HG03108 (cell line): Measurements from ENCODE around the gene APBA2.

Experiments used
- ATAC-seq: cut with Tn5 transposase; IDR thresholded peaks from one replicate; pipeline ENCODE4 v1.9.1; 2021; ENCODE audit warnings: moderate library complexity; ENCODE audit not compliant: unreplicated experiment

APBA2 gene

DNA sequence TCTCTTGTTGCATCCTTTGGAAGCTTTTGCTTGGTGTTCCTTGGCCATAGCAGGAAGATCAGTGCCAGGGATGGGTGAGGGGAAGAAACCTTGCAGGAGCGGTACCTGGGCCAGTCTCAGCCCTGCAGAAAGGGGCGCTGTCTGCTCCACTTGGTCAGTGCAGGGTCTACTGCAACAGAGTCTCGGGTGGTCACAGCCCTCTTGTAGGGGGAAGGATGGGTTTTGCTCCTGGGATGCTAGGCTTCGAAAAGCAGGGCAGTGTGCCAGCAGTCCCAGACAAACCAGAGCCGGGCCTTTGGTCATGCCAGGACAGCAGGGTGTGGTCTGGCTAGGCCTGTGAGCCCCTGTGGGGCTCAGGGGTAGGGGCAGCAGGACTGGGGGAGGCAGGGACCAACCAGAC, 186.7 kb downstream of the APBA2 start:
- no peak for ATAC-seq

DNA sequence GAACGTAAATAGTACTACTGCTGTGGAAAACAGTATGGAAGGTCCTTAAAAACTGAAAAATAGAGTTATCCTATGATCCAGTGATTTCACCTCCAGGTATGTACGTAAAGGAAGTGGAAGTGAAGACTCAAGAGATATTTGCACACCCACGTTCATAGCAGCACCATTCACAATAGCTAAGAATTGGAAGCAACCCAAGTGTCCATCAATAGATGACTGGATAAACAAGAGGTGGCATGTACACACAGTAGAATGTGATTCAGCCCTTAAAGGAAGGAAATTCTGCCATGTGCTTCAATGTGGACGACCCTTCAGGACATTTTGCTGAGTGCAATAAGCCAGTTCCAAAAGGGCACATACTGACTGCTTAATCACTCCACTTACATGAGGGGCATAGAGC, 188.3 kb downstream of the APBA2 start:
- ATAC-seq, result no peak

DNA sequence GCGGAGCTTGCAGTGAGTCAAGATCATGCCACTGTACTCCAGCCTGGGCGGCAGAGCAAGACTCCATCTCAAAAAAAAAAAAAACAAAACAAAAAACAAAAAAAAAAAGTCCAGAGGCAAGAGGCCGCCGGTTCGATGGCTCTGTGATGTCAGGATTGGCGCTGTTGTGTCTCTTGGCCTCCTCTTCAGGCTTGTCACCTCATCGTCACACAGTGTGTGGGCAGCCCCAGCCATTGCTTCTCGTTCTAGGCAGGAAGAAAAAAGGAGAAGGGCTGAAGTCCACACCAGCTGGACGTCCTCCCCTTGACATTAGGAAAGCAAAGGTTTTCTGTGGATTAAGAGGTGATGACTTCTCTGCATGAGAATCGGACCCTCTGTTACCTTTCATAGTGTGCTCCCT, 192.8 kb downstream of the APBA2 start:
- ATAC-seq, result no peak

GRCh38 chr15:29079479-29079878, 193.7 kb downstream of the APBA2 start:
- ATAC-seq, result no peak

- no peak for ATAC-seq
Observed at GRCh38 chr15:29081781-29082180, 196.0 kb downstream of the APBA2 start.

DNA sequence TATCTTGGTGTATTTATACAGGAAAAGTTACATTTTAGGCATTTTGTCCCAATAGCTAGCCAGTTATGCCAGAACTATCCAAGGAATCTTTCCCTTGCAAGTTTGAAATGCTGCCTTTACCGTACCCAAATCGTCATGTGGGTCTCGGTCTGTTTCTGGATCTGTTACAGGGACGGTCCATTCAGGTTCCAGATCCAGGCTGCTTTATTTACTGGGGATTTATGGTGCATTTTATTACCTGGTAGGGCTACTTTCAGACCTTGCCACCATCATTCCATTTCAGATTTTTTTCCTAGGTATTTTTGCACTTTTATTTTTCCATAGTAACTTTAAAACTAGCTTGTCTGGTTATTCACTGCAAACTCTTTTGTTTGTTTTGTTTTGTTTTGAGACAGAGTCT, 197.4 kb downstream of the APBA2 start:
- ATAC-seq, result no peak

GRCh38 chr15:29083858-29084257, 198.1 kb downstream of the APBA2 start:
- ATAC-seq, result no peak

GRCh38 chr15:29086001-29086400, 200.2 kb downstream of the APBA2 start:
- no peak for ATAC-seq

GRCh38 chr15:29086891-29087290, 201.1 kb downstream of the APBA2 start:
- ATAC-seq, result no peak

DNA sequence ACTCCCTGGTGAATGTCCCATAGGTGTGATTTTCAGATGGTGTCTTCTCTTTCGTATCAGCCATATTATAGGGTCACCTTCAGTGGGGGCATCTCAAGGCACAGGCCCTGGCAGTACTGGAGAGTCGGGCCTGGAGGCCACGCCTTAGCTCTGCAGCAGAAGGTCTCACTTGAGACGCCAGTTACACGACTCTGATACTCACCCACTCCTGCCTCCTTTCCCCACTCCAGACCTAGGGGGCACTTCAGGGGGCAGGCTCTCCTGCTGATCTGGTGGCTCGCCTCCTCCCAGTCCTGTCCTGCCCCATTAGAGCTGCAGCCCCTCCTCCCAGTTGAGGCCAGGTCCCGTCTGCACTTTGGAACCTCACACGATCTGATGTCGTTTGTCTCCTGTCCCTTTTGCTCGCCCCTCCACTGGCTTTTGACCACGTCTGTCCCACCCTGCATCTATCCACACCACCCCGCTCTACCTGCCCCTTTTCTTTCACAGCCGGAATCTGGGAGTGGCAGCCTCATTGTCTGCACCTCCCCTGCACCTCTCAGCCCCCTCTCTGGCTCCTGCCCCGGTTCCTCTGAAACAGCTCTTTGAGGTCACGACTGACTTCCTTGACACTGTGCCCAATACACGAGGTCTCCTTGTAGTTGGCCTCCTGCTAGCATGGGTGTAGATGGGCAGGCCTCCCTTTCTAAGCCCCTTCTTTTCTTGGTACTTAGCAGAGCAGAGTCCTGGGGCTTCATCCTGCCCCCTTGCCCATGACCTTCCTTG, 201.9 kb downstream of the APBA2 start:
- ATAC-seq, result no peak

GRCh38 chr15:29088666-29089065, 202.9 kb downstream of the APBA2 start:
- ATAC-seq, result no peak

GRCh38 chr15:29089731-29090616, 204.2 kb downstream of the APBA2 start:
- ATAC-seq, result no peak

DNA sequence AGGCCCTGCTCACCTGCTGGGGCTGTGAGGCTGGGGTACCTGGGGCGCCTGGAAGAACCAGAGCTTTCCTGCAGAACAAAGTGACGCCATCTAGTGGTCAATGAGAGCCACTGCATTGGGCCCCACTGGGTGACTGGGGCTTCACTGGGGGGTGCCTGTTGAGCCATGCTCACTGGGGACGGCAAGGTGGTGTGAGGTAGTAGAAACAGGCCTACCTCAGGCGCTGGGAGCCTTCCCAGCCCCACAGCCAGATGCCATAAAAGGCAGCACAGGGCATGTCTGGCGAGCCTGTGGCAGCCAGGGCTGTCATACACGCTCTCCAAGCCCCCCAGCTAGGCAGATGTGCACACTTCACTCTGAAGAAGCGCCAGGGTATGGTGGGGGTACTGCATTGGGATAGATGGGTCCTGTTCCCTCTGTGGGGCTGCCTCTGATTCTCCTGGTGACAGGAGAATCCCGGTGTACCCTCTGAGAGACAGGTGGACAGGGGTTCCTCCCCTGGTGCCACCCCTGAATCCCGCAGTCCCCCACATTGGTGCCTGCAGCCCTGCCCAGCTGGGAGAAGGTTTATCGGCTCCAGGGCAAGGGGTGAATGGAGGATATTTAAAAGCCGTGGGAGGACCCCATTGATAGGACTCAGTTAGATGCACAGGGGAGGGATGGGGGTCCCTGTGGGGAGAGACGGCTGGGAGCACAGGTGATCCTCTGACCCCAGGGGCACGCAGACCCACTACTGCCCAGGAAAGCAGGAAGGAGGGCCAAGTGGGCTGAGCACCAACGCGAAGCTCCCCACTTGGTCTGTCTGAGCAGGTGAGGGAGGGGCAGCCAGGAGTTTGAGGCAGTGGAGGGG, 205.1 kb downstream of the APBA2 start:
- no peak for ATAC-seq

- ATAC-seq, result no peak
Observed at GRCh38 chr15:29091666-29092065, 205.9 kb downstream of the APBA2 start.

GRCh38 chr15:29092376-29093064, 206.7 kb downstream of the APBA2 start:
- ATAC-seq, result no peak

- no peak for ATAC-seq
Observed at GRCh38 chr15:29093065-29093435, 207.3 kb downstream of the APBA2 start.

DNA sequence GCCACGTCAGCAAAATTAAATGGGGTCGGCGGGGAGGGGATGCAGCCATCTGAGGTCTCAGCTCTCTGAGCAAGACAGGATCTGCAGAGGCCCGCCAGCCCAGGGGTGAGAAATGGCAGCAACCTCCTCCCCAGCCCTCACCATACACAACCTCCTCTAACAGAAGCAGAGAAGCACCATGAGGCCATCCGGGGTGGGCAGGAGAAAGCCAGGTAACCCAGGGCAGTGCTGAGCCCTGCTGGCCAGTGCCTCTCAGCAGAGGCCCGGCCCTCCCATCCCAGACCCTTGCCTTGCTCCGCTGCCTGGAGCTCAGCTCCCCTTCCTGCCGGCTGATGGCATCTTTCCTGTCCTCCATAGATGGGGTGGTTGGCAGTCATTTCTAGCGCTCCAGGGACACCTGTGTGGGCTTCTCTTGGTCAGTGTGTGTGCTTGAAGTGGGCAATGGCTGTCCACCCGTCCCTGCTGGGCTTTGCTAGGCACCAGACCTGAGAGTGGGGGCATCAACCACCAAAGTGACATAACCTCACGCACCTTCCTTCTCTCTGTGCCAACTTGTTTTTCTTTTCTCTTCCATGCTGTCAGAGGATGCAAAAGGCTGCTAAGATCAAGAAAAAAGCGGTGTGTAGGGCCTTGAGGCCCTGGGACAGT, 208.0 kb downstream of the APBA2 start:
- ATAC-seq, result no peak

- no peak for ATAC-seq
Observed at GRCh38 chr15:29094711-29095110, 208.9 kb downstream of the APBA2 start.

DNA sequence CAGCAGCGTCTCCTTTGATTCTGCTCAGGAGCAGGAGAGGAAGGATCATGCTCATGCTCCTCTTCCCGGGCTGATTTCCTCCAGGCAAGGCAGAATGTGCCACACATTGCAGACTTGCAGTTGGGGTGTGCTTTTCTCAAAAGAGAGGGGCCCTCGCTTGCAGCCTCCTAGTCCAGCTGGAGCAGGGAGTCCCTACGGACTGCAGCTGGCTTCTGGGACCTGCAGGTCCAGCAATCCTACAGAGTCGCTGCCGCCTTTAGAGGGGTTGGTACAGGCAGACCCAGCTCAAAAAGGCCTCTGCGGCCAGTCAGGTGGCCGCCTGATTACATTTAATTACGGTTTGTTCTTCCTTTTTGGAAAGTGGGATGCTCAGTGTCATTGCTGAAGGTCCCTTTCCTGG, 210.0 kb downstream of the APBA2 start:
- no peak for ATAC-seq

GRCh38 chr15:29097168-29097567, 211.4 kb downstream of the APBA2 start:
- ATAC-seq, result no peak
